ENCODE measurements around the gene RFLNA. TPM values are rescaled to one million over a fixed set of nuclear protein-coding genes. Genes with fewer than 3 reads are reported as not detected.

Gene RFLNA
- total and polyA plus RNA-seq, 2 of the 4 experiments (the other 2 are of a cell fraction) = not detected

DNA sequence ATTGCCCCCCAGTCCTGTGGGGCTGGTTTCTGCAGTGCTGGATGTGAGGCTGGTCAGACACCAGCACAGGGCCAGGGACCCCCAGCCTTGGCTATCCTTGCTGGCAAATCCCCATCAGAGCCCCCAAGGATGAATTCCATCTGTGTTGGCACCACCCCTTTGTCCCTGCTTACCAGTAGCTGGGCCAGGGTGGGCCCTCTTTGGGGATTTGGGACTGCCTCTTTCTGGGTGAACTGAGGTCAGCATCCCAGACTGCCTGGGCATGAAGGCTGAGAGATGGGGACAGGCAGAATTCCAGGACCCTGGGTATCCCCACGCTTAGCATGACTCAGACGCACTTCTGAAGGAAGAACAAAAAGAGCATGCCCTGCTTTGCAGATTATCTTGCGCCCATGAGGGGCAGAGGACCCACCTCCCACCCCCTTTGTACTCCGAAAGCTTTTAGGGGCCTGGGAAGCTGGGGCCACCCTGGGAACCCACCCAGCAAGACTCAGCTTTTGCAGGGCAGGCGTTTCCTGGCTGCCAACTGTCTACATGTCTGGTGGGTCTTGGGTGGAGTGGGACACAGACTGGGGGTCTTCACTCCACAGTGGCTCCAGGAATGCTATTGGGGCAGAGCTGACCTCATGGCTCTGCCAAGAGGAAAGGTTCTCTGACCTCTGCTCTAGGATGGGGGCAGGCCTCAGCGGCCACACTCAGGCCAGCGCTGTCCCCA lies 26.8 kb downstream of the RFLNA start:
- H4K5ac ChIP-seq (ENCODE audit: low read depth, low read length) = no peak overlapping the region
- H3K36me3 ChIP-seq (ENCODE audit: control insufficient read depth, insufficient read depth, low read length) = peaks cover 32% of the 10 kb centered on the region
- dilution Hi-C loops (cut with HindIII; ENCODE audit: low sequenced_read_pairs, unreplicated experiment) = no loop called here
- CTCF ChIA-PET = interaction anchor here (1.1 kb wide), 1 partner anchor 289 kb away, joined by 3 read pairs; no protein-coding TSS in a partner anchor
- peaks cover 15% of the 10 kb centered on the region for H3K9me3 ChIP-seq (ENCODE audit: control insufficient read depth, insufficient read depth, low read length)
- DNase-seq (peak; percentile 19), ATAC-seq (ENCODE audit: low read depth) (peak; percentile 9)
- H2BK120ac ChIP-seq (ENCODE audit: low read depth, low read length) = no peak overlapping the region
- no peak overlapping the region for H3K23ac ChIP-seq (ENCODE audit: low read depth, low read length)
- intact Hi-C loops (cut with micrococcal nuclease) = loop anchor here (1.0 to 5.0 kb wide), 2 partner anchors 269 to 285 kb away; no protein-coding TSS in a partner anchor
- no peak overlapping the region for H3K9ac ChIP-seq (ENCODE audit: low read depth, low read length)
- in situ Hi-C loops (cut with MboI; ENCODE audit: low sequenced_read_pairs) = no loop called here
- no peak overlapping the region for H2BK15ac ChIP-seq (ENCODE audit: low read depth, low read length)
- peaks cover 16% of the 10 kb centered on the region; the same call in 1 of the 2 replicates for H3K27me3 ChIP-seq (ENCODE audit: control insufficient read depth, insufficient read depth, low read length)
- peak overlapping the region; percentile 72 for H2AK9ac ChIP-seq (replicated peaks; ENCODE audit: low read depth, low read length, poor library complexity)
- H3K9me1 ChIP-seq (ENCODE audit: insufficient read depth, low read length) = peaks cover 4% of the 10 kb centered on the region; the same call in 1 of the 2 replicates
- peaks cover 26% of the 10 kb centered on the region for H4K20me1 ChIP-seq (ENCODE audit: insufficient read depth, low read length)
- no peak overlapping the region; the same call in 1 of the 2 replicates for H3K14ac ChIP-seq (replicated peaks; ENCODE audit: low read depth, low read length)
- POLR2A ChIA-PET (ENCODE audit: unreplicated experiment) = no interaction called here
- no peak overlapping the region for H4K8ac ChIP-seq (ENCODE audit: low read depth in 2 of 2, low read length in 2 of 2)
- WGBS, 2 experiments (ENCODE audit: extremely low coverage in 2 of 2, insufficient read length in 1 of 2) = no CpG with 5 or more reads among the region's 7 CpGs
- no peak overlapping the region for H2BK20ac ChIP-seq (ENCODE audit: low read depth, low read length)
- no peaks in the 10 kb centered on the region for H3K4me1 ChIP-seq (ENCODE audit: control insufficient read depth, insufficient read depth, low read length)
- H2BK5ac ChIP-seq (ENCODE audit: low read depth, low read length, poor library complexity, severe bottlenecking) = no peak overlapping the region
- no peak overlapping the region for H4K91ac ChIP-seq (ENCODE audit: insufficient read depth, low read depth, low read length)
- no peak overlapping the region for H3K27ac ChIP-seq (ENCODE audit: insufficient read depth, low read length)
- no peak overlapping the region for H3K4ac ChIP-seq (ENCODE audit: low read depth, low read length)
- no peak overlapping the region for H3K4me3 ChIP-seq (ENCODE audit: insufficient read depth, low read depth, low read length)
- TF ChIP-seq MXI1 (IDR thresholded peaks at IDR 0.05; ENCODE audit: borderline replicate concordance, low read depth, low read length) (no peak), ELK1 (IDR thresholded peaks at IDR 0.05; ENCODE audit: borderline replicate concordance, low read depth, low read length) (no peak), SMC3 (IDR thresholded peaks at IDR 0.05; ENCODE audit: low read depth, low read length) (no peak), USF2 (IDR thresholded peaks at IDR 0.05; ENCODE audit: low read depth, low read length) (no peak), MAZ (IDR thresholded peaks at IDR 0.05; ENCODE audit: borderline replicate concordance, low read depth, low read length) (no peak), POLR2A (IDR thresholded peaks at IDR 0.05; ENCODE audit: low read depth, low read length) (no peak)
- BruUV-seq (replicated peaks) = no TSS peak
- H2AFZ ChIP-seq (replicated peaks; ENCODE audit: low read length, poor library complexity) = no peak overlapping the region
- no peak overlapping the region for H3K18ac ChIP-seq (ENCODE audit: low read depth, low read length)
- H3K79me1 ChIP-seq (ENCODE audit: low read depth in 1 of 2, low read length in 2 of 2) = no peaks in the 10 kb centered on the region
- H3K4me2 ChIP-seq (ENCODE audit: low read depth, low read length) = no peak overlapping the region
- H3K56ac ChIP-seq (ENCODE audit: extremely low read depth, insufficient read depth, low read length) = no peak overlapping the region
- no peak overlapping the region for H2AK5ac ChIP-seq (ENCODE audit: low read depth, low read length)

All from IMR-90 (cell line).